T-helper 1 cell treated with Interleukin-12 subunit alpha and Interleukin-12 subunit beta and Interleukin-4 antibody, amounts not matched to agents 30 ng/mL and 1 ng/mL, for 36 hours (primary cell): Measurements from ENCODE around the gene TBC1D32. TPM values are rescaled to one million over a fixed set of nuclear protein-coding genes. Genes with fewer than 3 reads are reported as not detected.
"Not testable (repeated sequence)": the region's sequence is repeated elsewhere in the genome, so short reads cannot be mapped to it uniquely, and the experiment has no call there.

Experiments
- intact Hi-C: fragments of 100-400 bp; cut with micrococcal nuclease; formaldehyde crosslinking; loops from one replicate; pipeline ENCODE4 v1.15.1; 2024
- total RNA-seq: library from RNA; stranded (reverse); gene quantifications from 2 replicates; pipeline ENCODE4 v1.2.3, GENCODE V29; 2022

The TBC1D32 gene
- total RNA-seq, 1 donor from 2014 or later, result 10.3 TPM

DNA sequence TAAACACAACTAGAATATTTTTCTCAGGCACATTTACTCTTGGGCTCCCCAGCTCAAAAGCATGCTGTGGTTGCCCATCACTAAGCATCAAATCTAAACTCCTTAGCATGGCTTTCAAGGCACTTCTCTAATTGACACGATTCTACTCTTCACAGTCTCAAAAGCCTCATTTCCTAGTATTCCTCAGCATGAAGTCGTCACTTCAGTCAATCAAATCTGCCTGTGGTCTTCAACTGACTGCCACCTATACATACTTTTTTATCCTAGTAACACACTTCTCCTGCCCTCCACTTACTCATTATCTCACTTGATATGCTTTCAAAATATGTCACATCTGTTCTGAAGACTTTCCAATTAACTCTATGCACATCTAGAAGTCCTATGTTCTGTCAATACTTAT lies 110.3 kb downstream of the TBC1D32 start:
- intact Hi-C loops, result no loop called here

DNA sequence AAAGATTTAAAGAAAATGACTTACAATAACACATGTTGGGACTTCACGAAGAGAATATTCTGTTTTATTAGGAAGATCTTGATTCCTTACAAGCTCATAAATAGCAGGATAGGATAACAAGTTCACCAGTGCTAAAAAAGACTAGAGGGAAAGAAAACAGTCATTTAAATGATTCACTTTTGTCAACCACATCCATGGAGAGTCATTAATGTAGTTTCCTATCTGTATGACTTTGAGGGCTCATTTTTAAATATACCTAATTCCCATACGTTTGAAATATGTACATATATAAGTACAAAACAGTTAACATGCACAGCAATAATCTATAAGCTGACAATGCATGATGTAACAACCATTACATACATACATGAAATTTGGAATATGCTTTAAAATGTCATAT lies 111.1 kb downstream of the TBC1D32 start:
- intact Hi-C loops, result no loop called here

- intact Hi-C loops, result no loop called here
These were observed 111.6 kb downstream of the TBC1D32 start for GRCh38 chr6:121222656-121223055.

DNA sequence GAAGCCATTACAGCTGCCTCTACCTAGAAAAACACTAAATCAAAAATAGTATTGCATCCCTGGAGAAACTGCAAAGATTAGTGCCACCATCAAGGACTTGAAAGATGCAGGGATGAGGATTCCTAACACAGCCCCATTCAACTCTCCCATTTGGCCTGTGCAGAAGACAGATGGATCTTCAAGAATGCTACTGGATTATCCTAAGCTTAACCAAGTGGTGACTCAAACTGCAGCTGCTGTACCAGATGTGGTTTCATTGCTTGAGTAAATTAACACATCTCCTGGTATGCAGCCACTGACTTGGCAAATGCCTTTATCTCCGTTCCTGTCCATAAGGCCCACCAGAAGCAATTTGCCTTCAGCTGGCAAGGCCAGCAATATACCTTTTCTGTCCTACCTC lies 117.4 kb downstream of the TBC1D32 start:
- intact Hi-C loops, result no loop called here

DNA sequence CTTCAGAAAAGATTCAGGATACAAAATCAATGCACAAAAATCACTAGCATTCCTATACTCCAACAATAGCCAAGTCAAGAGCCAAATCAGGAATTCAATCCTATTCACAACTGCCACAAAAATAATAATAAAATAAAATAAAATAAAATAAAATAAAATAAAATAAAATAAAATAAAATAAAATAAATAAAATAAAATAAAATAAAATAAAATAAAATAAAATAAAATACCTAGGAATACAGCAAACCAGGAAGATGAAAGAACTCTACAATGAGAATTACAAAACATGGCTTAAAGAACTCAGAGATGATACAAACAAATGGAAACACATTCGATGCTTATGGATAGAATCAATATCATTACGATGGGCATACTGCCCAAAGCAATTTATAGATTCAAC lies 120.9 kb downstream of the TBC1D32 start:
- intact Hi-C loops, result not testable (repeated sequence)

DNA sequence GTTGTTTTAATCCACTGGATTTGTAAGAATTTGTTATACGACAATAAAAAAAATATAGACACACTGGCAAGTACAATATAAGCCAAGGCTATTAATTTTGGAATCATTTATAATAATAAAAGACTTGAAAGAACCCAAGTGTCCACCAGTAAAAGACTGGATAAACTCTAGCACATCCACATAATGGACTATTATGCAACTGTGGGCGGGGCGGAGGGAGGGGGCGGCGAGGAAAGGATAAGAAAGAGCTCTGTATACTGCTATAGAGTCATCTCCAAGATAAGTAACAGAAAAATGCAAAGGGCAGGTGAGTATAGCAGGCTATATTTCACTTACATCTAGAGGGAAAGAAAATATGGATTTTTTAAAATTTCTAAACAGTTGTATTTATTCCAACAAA lies 123.3 kb downstream of the TBC1D32 start:
- intact Hi-C loops, result no loop called here

DNA sequence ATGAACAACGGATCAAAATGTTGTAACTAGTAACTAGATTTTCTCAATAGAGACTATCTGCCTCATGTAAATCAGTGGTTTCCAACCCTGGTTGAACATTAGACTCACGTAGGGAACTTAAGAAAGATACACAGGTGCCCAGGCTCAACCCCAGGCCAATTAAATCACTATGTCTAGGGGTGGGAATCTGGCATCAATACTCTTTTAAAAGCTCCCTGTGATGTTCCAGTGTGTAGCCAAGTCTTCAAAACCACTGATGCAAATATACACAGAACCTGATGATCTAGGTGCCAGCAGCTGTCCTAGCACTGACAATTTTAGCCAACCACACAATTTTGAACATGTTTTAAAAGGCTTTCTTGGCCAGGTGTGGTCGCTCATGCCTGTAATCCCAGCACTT lies 128.7 kb downstream of the TBC1D32 start:
- intact Hi-C loops, result no loop called here

GRCh38 chr6:121201105-121201504 lies 133.2 kb downstream of the TBC1D32 start:
- intact Hi-C loops, result no loop called here

- intact Hi-C loops, result not testable (repeated sequence)
These were observed 138.2 kb downstream of the TBC1D32 start for GRCh38 chr6:121196042-121196441.

GRCh38 chr6:121190122-121190521 lies 144.2 kb downstream of the TBC1D32 start:
- intact Hi-C loops, result no loop called here

- intact Hi-C loops, result no loop called here
These were observed 145.9 kb downstream of the TBC1D32 start for GRCh38 chr6:121188356-121188755.

- intact Hi-C loops, result no loop called here
These were observed 146.5 kb downstream of the TBC1D32 start for GRCh38 chr6:121187833-121188200.

DNA sequence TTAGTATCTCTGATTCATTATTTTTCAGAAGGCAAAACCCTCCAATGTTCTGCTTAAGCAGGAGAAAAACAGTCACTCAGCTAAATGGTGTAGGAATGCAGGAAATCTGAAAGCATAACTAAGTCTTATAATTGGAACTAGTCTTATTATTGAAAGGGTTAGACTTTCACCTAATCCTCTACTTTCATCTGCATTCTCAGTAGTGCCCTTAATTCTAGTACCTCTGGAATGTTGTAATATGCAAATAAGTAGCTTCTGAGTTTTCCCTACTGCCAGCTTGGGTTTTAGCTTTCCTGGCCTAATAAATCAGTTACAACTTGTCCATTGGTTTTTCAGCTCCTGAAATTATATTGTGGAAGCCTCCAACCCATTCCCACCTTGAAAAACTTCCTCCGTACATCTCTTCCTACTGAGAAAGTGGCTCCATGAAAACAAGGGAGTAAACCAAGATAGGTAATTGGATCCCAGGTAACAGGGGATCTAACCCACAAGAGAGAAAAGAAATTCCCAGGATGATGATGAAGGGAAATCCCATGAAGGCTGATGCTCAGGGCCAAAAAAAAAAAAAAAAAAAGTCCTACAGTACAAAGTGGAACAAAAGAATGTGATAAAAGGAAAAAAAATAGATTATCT lies 147.0 kb downstream of the TBC1D32 start:
- intact Hi-C loops, result no loop called here

DNA sequence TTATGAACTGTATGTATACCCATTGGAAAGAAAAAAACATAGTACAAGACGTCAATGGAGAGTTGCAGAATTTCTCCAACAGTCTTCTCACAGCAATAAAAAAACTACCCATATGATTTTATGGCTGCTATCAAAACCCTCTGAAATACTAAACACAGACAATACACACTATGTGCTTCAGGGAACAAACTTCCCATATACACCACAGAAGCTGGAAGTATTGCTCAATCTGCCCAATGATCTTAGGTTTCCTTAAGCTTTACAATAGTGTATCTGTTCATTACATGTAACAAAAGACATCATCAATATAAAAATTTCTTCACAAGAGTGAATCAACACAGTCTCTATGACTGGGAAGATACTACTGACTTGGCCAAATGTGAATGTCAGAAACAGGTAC lies 150.5 kb downstream of the TBC1D32 start:
- intact Hi-C loops, result no loop called here

DNA sequence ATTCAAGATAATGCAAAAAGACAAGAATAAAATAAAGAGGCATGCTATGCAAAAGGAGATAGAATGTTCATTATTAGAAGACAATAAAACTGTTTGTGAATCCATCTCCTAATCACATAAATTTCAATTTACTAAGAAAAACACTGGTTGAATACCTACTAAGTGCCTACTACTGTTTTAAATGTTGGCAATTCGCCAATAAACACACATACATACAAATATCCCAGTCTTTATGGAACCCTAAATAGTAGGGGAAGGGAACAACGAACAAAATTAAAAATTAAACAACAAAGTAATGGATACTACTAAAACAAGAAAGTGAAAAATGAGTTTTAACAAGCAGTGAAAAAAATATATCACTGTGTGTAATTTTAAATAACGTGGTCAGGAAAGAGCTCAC lies 158.5 kb downstream of the TBC1D32 start:
- intact Hi-C loops, result no loop called here

- intact Hi-C loops, result not testable (repeated sequence)
These were observed 161.8 kb downstream of the TBC1D32 start for GRCh38 chr6:121172451-121172850.

- intact Hi-C loops, result no loop called here
These were observed 162.4 kb downstream of the TBC1D32 start for GRCh38 chr6:121171879-121172278.

GRCh38 chr6:121161886-121162285 lies 172.4 kb downstream of the TBC1D32 start:
- intact Hi-C loops, result no loop called here

DNA sequence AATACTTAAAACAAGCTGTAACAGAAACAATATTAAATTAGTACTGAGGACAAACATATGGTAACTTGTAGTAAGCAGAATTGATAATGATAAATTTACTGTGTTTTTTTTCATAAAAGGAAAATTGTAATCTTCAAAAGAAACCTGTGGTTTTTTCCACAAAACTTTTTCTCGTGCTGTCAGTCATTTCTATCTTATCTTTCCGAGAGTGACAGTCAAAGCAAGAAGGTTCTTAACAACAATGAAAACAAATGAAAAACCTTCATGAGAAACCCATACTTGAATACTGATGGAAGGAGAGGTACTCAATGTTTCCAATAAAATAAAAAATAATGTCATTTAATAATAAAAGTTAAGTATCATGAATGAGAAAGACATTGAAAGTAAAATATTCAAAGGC lies 174.0 kb downstream of the TBC1D32 start:
- intact Hi-C loops, result no loop called here

DNA sequence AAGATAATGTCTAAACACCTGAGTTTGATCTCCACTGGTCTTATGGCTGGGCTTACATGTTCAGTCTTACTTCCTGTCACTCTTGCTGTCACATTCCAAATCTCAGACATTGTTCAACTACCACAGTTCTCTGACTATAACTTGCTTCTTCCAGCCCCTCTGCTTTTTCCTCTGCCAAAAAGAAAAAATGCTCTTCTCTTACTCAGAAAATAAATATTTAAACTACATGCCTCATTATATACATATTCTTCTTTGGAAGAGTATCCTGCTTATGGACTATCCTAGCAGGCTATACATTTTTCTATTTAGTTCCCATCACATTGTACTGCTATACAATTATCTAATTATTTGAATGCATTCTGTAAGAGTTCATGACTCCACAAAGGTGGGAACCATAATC lies 175.4 kb downstream of the TBC1D32 start:
- intact Hi-C loops, result no loop called here

DNA sequence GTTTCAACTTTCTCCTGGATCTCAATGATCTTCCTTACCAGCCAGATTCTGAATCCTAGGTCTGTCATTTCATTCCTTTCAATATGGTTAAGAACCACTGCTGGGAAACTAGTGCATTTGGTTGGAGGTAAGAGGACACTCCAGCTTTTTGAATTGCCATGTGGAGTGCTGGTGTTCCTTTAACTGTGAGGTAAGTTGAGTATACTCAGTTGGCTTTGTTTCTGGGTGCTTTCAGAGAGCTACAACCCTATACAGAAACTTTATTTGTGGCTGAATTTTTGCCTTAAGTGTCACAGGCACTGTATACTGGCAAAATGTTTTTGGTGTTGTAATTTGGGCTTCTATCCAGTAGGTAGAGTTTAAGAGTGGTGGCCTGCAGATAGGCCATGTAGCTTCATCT lies 175.8 kb downstream of the TBC1D32 start:
- intact Hi-C loops, result no loop called here

DNA sequence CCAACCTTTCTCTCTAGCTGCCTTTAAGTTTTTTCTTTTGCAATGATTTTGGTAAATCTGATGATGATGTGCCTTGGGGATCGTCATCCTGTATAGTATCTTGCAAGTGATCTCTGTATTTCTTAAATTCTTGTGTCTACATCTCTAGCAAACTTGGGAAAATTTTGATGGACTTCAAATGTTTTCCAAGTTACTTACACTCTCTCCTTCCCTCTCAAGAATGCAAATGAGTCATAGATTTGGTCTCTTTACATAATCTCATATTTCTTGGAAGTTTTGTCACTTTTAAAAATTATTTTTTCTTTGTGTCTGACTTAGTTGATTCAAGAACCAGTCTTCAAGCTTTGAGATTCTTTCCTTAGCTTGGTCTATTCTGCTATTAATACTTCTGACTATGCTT lies 176.4 kb downstream of the TBC1D32 start:
- intact Hi-C loops, result no loop called here

GRCh38 chr6:121143476-121143875 lies 190.8 kb downstream of the TBC1D32 start:
- intact Hi-C loops, result no loop called here

DNA sequence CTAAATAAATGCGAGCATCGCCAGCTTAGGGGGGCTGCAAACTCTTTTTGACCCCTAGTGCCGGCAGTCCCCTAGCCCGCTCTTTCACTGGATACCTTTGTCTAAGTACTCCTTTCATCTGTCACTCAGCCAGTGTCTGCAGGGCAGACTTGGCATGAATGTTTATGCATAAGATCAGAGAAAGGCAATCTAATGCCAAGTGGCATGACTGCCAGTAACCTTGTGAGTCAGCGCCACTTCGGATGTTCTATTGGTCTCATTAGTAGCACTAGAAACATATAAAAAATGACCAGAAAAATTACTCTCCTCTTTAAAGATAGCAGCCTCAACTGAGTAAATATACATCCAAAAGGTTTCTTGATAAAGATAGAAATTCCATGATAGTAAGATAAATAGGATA lies 192.2 kb downstream of the TBC1D32 start:
- intact Hi-C loops, result no loop called here
